ENCODE measurements around the gene TRPV4.

The TRPV4 gene

DNA sequence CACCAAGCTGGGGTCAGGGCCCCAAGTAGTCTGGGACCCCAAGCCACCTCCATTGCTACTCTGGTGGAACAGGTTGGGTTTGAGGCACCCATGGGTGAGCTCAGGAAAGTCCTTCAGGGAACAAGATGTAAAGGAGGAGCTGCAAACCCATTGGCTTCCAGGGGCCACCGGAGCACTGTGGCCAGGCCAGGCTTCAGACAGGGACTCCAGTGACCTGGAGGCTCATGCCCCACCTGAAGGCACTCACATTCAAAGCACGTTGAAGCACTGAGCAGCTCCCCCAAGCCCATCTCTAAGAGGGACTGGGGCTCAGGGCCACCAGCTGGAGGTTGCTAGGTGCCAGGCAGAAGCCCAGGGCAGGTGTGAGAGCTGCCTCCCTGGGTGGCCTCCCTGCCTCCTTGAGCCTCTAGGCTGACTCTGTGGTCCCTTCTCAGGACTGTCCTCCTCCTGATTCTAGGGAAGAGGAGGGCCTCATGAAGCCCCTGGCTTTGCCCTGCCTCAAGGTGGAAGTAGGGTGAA, 70.5 kb downstream of the TRPV4 start:
- no peak for DNase-seq (ENCODE audit: low read depth)

DNA sequence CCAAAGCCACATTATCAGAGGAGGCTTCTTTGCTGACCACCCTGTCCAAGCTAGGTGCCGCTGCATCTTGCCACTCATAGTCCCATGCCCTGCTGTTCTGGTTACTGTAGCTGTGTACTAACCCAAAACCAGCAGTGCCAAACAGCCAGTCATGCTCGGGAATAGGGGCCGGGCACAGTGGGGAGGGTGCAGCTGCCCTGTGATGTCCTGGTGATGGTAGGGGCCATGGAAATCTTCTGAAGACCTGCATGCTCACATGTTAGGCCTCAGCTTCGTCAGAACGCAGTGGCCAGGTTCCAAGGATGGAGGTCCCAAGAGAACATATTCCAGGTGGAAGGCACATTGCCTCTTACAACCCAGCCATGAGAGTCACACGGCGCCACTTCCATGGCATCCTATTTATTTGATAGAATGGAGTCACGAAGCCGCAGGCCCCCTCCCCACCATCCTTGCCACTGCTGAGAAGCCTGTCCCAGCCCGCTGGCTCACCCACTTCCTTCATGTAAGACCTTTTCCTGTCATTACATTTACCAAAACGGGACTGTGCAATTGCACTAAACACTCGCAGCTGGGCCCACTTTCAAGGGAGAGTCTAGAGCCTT, 71.0 kb downstream of the TRPV4 start:
- DNase-seq (ENCODE audit: low read depth): no peak

DNA sequence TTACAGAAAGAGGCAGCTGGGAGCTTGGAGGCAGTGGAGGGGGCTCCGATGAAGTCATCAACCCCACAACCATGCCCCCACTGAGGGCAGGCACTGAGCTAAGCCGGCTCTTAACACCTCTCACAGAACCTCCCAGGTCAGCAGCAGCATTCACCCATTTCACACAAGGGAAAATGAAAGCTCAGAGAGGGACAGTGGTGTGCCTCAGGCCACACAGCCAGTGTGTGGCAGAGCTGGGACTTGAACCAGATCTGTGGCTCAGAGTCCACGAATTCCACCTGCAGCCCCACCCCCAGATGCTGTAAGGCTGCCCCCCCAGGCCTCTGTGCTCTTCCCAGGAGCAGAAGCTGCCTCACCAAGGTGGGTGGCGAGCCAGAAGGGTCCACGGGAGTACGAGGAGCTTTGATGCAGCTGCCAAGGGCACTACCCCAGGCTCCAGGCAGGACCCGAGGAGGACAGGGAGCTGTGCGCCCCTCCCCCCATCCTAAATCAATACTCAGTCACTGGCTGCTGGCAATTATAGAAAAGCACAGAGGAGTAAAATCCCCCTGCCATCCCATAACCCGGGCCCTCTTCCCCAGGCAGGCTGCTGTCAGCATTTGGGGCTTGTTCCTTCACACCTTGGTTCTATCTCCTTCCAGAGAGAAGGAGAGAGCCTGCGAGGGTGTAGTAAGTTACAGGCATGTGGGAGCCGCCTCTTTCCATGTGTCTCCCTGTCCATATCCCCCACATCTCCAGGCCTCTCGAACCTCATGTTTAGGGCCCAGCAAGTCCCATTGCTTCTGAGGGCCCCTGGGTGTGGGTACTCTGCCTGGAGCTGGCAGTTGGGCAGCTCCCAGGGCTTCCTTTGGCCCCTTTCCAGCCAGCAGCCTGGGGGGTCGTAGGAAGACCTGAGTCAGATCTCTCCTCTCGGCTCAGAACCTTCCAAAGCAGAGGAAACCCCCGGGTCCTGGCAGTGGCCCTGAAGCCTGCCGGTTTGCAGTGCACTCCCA, 72.0 kb downstream of the TRPV4 start:
- no peak for DNase-seq (ENCODE audit: low read depth)

DNA sequence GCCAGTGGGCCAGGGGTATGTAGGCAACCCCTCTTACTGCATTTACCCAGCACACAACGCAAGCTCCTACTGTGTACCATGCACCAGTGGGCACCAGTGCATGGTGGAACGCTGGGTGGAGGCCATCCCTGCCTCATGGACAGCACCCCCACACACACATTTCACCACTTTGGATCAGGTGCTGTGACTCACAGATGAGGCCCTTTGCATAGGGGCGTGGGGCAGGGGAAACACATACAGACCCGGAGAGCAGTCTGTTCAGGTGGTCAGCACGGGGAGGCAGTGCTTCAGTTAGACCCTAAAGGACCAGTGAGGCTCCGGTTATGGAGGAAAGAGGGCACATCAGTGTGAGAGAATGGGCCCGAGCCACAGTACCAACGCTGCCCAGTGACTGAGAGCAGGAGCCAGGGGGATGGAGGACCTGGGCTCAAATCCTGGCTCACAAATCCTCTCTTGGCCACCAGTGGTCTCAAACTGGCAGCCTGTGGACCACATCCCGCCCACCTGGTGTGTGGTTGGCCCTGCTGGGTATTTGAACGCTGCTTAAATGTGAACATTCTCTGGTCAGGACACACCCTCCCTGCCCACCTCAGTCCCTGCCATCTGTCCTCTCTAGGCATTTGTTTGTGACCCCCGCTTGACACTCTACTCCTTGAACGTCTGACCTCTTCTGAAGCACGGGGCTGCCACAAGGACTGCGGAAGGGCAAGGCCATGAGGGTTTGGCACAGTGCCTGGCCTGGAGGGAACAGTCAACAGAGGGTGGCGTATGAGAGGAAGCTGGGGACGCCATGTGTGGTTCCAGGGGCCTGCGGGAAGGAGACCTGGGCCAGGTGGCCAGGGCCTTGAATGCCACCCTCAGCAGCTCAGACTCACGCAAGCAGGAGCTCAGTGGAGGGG, 72.9 kb downstream of the TRPV4 start:
- no peak for DNase-seq (ENCODE audit: low read depth)

DNA sequence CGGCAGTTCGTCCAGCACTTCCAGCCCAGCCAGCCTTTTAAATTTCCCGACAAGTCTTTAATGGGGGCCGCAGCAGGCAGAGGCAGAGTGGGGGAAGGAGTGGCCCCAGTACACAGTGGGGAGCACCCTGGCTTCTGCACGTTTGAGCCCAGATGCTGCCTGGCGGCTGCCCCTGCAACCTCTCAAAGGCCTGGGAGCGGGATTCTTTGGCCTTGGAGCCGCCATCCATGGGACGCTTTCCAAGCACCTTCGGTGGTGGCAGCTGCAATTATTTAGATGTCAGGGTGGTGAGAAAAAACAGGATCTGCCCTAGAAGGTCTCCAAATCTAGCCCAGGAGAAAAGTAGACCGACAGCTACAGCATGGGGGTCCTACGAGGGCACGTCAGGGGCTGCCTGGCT, 73.6 kb downstream of the TRPV4 start:
- DNase-seq (ENCODE audit: low read depth): no peak

DNA sequence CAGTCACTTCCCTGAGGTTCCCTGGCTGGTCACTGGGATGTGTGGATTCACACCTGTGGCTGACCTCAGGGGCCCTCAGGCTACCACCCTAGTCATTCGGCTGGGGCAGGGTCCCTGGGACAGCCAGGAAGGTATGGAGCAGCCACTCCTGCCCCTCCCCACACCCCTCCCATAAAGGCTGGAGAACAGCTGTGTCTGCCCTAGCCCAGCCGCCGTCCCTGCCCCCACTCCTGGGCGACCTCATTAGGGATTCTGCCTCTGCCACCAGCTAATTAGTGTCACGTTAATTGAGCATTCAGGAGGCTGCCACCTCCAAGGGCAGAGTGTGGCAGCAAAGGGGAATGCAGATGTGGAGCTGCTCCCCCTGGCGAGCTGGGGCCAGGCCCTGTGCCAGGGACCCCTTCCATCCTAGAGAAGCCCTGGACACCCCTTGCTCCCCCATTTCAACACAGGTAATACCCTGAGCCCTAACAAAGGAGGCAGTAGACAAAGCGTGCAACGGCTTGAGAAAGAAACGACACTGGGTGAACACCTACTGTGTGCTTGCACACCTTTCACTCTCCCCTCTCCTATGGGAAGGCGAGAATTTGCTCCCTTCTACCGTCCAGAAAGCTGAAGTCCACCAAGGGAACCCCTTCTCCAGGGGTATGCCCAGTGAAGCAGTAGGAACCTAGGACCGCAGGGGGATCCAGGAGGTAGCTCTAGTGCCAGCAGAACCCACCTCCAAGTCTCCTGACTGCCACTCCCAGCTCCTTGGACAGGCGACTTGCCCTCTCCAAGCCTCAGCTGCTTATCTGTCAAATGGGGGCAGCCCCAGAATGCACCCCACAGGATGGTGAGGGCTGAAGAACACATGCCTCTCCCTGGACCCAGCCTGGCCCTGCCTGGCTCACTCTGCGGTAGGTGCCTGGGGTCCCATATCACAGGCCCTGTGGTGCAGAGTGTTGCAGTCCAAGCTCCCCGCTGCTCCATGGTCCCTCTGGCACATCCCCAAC, 74.5 kb downstream of the TRPV4 start:
- DNase-seq (ENCODE audit: low read depth): no peak

DNA sequence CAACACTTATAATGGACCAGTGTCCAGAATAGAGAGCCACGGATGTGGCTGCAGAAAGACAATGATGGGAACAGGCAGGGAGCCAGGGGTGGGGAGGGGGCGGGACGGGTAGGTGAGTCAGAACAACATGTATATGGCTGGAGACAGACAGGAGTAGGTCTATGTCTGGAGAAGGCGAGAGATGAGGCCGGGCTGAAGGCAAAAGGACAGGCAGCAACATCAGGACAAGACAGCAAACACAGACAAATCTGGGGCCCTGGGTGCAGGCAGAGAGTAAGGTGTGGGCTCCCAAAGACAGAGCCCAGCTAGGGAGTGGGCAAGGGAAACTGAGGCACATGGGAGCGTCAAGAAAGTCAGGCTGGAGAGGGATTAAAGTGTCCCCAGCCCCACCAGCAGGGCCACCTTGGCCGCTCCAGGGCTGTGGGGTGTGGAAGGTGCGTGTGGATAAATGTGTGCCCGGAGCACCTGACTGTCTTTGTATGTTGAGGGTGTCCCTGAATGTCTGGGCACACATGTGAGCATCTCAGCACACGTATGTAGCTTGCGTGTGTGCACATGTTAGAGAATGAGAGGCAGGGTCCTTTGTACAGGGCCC, 75.4 kb downstream of the TRPV4 start:
- no peak for DNase-seq (ENCODE audit: low read depth)

DNA sequence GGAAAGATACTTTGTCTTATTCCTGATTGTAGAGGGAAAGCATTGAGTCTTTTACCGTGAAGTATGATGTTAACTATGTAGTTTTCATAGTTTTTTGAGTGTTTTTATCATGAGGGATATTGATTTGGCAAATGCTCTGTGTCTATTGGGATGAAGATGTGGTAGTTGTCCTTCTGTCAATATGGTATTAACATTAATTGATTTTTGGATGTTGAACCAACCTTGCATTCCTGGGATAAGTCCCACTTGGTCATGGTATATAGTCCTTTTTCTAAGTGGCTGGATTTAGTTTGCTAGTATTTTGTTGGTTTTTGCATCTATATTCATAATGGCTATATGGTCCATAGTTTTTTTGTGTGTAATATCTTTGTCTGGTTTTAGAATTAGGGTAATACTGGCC, 76.7 kb downstream of the TRPV4 start:
- DNase-seq (ENCODE audit: low read depth): no peak

DNA sequence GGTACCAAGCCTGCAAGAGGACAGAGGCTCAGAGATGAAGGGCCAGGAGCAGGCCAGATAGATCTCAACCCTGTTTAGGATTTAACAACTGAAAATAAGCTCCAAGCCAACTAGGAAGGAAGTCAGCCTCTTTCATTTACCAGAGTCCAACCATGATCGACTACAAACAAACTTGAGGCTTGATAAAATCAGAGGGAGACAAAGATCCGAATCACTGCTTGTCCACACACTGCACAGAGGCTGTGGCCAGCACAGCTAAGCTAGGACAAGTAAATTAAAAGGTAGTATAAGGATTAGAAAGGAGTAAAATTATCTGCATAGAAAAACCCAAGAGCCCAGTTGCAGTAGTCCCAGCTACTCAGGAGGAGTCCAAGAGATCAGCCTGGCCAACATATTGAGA, 79.2 kb downstream of the TRPV4 start:
- no peak for DNase-seq (ENCODE audit: low read depth)

DNA sequence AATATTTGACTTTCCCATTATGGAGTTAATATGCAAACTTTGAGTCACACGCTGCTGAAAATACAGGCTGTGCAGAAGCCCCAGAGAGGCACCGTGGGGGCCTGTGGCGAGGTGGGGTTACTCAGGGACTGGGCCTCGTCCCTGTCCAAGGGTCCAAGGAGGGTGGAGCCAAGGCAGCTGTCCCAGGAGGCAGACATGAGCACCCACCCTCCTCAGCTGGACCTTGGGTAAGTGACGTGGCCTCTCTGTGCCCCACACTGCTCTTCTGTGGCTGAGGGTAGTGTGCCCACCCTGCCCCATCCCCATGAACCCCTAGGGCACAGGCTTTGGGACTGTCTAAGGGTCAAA, 80.2 kb downstream of the TRPV4 start:
- DNase-seq (ENCODE audit: low read depth): no peak

DNA sequence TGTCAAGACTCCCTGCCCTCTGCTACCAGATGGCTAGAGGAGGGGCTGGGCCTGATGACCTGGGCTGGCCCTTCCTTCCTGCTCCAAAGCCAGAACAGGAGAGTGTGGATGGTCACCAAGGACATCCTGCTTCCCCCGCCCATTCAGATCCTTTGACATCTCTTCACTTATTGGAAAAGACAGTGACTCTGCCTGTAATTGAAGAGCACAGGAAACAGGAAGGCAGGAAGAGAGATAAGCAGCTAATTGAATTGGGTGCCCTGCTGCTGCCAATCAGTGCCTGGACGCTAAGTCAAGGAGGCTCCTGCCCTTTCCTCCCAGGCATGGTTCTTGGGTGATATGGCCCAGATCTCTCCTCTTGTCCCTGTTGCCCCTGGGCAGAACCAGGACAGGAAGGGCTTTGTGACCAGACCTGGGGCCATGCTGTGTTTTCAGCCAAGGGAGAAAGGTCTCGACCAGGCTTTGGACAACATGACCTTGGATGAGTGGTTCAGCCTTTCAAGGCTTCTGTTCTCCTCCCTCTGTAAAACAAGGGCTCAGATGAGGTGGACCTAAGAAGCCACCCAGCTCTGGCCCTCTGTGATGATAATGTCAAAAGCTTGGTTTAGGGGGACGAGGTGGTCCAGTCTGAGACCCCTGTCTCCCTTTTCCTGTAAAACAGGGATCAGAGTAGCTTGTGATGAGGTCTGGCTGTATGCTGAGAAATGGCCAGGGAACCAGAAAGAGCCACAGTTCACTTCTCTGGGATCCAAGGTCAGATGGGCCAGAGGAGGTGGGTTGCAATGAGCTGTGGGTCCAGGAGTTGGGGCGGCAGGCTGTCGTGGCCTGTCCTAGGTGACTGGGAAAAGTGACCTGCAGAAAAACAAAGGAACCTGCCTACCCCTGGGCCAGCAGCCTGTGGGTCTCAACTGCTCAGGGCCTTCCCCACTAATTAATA, 80.8 kb downstream of the TRPV4 start:
- DNase-seq (ENCODE audit: low read depth): no peak

DNA sequence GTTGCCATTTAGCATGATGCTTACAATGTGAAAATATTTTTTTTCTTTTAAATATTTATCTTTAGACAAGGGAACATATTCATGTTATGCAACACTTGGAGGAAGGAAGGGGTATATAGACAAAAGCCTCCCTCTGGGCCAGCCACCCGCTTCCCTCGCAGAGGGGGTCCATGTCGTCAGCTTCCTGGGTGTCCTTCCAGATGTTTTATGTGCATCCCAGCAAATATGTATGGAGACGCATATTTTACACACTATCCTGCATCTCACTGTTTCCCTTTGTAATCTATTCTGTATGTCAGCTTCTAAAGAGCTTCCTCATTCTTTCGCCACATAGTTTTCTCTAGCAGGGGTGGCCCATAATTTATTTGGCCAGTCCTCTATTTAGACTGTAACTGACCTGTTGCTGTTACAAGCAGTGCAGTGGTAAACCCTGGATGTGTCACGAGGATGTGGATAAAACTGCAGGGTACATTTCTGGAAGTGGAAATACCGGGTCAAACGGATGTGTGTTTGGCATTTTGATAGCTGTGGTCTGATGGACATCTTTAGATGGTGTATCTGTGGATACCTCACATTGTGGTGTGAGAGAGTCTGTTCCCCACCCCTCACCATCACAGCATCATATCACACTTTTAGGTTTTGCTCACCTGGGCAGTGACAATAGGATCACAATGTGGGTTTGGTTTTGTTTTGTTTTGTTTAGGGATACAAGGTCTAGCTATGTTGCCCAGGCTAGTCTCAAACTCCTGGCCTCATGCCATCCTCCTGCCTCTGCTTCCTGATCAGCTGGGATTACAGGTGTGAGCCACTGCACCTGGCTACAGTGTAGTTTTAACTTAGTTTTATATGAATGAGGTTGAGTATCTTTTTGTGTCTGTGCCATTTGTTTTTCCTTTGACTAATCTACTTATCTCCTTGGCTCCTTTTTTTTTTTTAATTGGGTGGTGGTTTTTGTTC, 87.9 kb downstream of the TRPV4 start:
- no peak for DNase-seq (ENCODE audit: low read depth)

DNA sequence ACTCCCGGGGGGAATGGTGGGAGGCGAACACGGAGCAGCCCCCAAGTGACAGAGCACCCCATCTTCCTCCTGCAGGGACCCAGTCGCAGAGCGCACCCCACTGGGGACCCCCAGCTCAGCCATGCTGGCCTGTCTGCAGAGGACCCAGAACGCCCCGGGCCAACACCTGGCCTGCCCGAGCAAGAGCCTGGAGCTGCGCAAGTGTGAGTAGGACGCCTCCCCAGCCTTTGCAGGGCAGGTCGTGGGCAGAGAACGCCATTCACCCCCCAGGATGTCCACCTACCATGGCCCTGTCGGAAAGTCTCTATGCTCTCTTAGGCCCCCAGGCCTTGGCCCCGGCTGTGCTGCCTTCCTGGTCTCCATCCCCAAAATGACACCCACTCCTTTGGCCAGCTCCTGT, 89.2 kb downstream of the TRPV4 start:
- DNase-seq (ENCODE audit: low read depth): no peak

DNA sequence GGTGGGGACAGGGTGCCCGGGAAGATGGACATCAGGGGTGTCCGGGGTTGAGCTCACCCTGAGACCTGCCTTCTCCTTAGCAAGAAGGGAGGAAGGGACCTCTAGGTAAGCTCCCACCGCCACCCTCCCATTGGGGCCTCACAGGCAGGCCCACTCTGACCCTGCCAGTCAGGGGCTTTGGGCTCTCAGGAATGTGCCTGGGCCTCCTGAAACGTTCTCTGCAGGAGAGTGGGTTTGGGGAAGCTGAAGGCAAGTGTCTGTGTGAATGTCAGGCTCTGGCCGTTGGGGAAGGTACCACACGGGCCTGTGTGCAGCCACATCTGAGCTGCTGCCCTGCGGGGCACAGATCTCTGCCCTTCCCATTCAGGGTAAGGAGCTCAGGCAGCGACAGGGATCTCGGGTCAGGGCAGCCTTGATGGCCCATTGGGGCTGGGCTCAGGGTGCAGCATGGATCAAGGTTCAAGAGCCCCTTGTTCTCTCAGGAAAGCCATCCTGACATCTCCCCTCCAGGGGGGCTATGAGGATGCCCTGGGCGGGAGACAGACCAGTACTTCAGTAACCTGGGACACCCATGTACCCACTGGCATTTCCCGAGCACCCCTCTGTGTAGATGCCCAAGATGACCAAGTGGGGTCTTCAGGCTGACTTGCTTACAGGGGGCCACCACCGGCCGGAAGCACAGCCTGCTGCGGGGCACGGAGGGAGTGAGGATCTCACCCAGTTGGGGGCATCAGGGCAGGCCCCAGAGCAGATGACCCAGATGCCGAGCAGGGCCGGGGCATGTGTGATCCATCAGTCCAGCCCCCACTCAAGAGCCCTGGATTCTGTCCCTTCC, 89.9 kb downstream of the TRPV4 start:
- DNase-seq (ENCODE audit: low read depth): no peak

DNA sequence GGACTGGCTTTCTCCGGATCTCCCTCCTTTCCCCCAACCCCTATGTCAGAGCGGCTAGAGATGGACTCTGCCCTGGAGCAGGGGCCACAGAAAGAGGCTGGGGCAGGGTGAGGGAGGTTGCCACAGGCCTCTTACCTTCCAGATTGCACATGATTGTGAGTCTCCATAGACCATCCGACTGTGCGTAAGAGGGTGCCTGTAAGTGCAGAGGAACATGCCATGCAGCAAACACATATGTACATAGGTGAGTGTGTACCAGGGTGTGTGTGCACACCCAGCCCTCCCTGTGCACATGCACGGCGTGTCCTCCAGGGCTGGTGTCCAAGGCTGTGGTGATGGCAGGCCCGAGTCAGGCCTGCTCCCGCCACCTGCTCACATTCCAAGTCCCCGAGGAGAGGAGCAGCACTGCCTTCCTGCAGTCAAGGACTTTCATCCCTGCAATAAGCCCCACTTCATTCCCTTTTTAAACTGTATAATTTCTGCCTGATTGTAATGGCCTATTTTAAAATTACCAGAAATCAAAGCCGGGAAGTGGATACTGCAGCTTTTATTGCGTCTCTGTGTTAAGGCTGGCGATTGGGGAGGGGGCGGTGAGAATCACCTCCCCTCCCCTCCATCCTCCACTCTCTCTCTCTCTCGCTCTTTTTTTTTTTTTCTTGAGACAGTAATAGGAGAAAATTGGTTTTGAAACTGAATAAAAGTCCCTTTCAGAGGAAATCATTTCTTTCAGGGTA, 91.1 kb downstream of the TRPV4 start:
- no peak for DNase-seq (ENCODE audit: low read depth)

DNA sequence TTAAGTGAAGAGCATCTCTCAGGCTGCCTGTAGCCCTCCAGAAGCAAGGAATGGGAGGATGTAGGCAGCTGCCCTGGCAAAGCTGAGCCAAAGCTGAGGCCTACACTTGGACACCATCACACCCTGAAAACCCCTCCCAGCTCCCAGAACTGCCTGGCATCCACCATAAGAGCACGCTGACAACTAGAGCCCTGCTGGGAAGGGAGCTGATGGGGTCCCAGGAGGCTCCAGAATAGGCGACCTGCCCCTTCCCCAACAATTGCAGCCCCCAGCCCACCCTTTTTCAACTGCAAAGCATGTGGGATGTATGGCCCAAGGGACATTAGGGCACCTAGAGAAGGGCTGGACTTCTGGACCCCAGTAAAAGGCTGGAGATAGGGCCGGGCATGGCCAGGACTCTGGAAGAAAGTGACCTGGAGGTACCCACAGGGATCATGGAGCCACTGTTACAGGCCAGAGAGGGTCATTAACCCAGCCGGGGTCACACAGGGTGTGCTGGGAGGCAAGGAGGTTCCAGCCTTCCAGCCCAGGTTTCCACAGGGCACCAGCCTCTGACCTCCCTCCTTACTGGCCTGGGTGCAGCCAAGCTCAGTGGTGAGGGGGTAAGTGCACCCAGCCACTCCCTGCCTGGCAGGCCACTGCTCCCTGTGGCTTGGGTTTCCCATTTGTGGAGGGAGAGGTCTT, 91.8 kb downstream of the TRPV4 start:
- no peak for DNase-seq (ENCODE audit: low read depth)

Data from stimulated activated CD4-positive, alpha-beta T cell treated with anti-CD3 and anti-CD28 coated beads, Interleukin-2, amount 100 ng/mL, for 4 hours (primary cell).